Panc1 (cell line): Measurements from ENCODE around the gene IL1RAPL1. TPM values are rescaled to one million over a fixed set of nuclear protein-coding genes. Genes with fewer than 3 reads are reported as not detected.

Experiments used
- ATAC-seq: fragments of 200-7000 bp; cut with Tn5 transposase; 2 replicates; pipeline ENCODE4 v1.9.1; 2020; ENCODE audit warnings: mild to moderate bottlenecking, moderate library complexity
- BruUV-seq: library from RNA; stranded (reverse); fragments of 400-500 nt; replicated peaks from 2 replicates; lab custom pipeline; 2021; lab: Mats Ljungman, UMichigan
- CTCF ChIA-PET: fragments of 300-600 bp; sonication (Branson Sonifier 250); formaldehyde crosslinking; loops from one replicate; lab custom pipeline; 2022; ENCODE audit warnings: antibody characterized with exemption; lab: Charles Lee
- POLR2A ChIA-PET: fragments of 300-600 bp; sonication (Branson Sonifier 250); formaldehyde crosslinking; loops from one replicate; lab custom pipeline; 2022; ENCODE audit warnings: antibody characterized with exemption; lab: Charles Lee
- DNase-seq: peaks from one replicate; pipeline ENCODE4 v3.0.0-alpha.2; 2010; ENCODE audit warnings: low read depth, low spot score
- H3K27ac ChIP-seq: 2 replicates; pipeline ENCODE4 v1.5.1; 2011; ENCODE audit warnings: mild to moderate bottlenecking, low read length, inconsistent platforms
- H3K27me3 ChIP-seq: fragments of 200-500 bp; sonication (Bioruptor generic); 2 replicates; pipeline ENCODE4 v1.6.0; 2014; ENCODE audit warnings: low read length, inconsistent platforms; ENCODE audit not compliant: control insufficient read depth, insufficient read depth
- H3K36me3 ChIP-seq: fragments of 200-500 bp; sonication (Bioruptor generic); 2 replicates; pipeline ENCODE4 v1.5.1; 2014; ENCODE audit warnings: inconsistent platforms, mild to moderate bottlenecking, low read length, moderate library complexity; ENCODE audit not compliant: control insufficient read depth, insufficient read depth
- H3K4me1 ChIP-seq: 2 replicates; pipeline ENCODE4 v1.5.1; 2011; ENCODE audit warnings: inconsistent platforms, mild to moderate bottlenecking, low read length, moderate library complexity; ENCODE audit not compliant: control insufficient read depth, insufficient read depth
- H3K4me3 ChIP-seq, 2 experiments: 2 replicates each; pipeline ENCODE4 v1.5.1; 2011 to 2012; ENCODE audit warnings: low read depth in 2 of 2, low read length in 2 of 2, mild to moderate bottlenecking in 2 of 2, inconsistent platforms in 1 of 2, moderate library complexity in 1 of 2
- H3K9me3 ChIP-seq: fragments of 200-500 bp; sonication (Bioruptor generic); 2 replicates; pipeline ENCODE4 v1.5.1; 2014; ENCODE audit warnings: low read depth, mild to moderate bottlenecking, inconsistent platforms, low read length, moderate library complexity; ENCODE audit not compliant: control insufficient read depth, insufficient read depth
- POLR2AphosphoS5 ChIP-seq: IDR thresholded peaks from 2 replicates; pipeline ENCODE4 v1.6.1; 2012; ENCODE audit warnings: mild to moderate bottlenecking, low read depth, low read length, moderate library complexity
- SIN3A ChIP-seq: IDR thresholded peaks from 2 replicates; pipeline ENCODE4 v1.6.1; 2012; ENCODE audit warnings: low read depth, mild to moderate bottlenecking, low read length, moderate library complexity, borderline replicate concordance; ENCODE audit not compliant: insufficient read depth
- TCF7L2 ChIP-seq: IDR thresholded peaks from 2 replicates; pipeline ENCODE4 v1.6.1; 2011; ENCODE audit warnings: mild to moderate bottlenecking, low read depth, low read length, inconsistent platforms
- in situ Hi-C: cut with HindIII; loops from 2 replicates; pipeline ENCODE4 v1.10.0; 2016; ENCODE audit warnings: low sequenced_read_pairs, low pct_unique_long_range_greater_than_20kb
- intact Hi-C: fragments of 100-400 bp; cut with micrococcal nuclease; formaldehyde crosslinking; loops from one replicate; pipeline ENCODE4 v1.10.0; 2022; ENCODE audit not compliant: unreplicated experiment
- total RNA-seq: library from RNA; stranded (reverse); gene quantifications from one replicate; pipeline ENCODE4 v1.2.1, GENCODE V29; 2021; ENCODE audit not compliant: unreplicated experiment
- TF ChIP-seq, protein P1 (sequence below): fragments of 450-650 bp; IDR thresholded peaks from 2 replicates; pipeline ENCODE4 v1.5.1; 2017; ENCODE audit warnings: mild to moderate bottlenecking
- TF ChIP-seq, protein P2 (sequence below), 2 experiments: IDR thresholded peaks; 2 replicates each; pipeline ENCODE4 v1.6.1; 2011 to 2012; ENCODE audit warnings: low read depth in 2 of 2, control low read depth in 1 of 2, low read length in 1 of 2, mild to moderate bottlenecking in 1 of 2, moderate library complexity in 1 of 2; ENCODE audit not compliant: insufficient read depth in 1 of 2

IL1RAPL1 gene
- total RNA-seq, 1 experiment from 2014 or later, result 0.59 TPM

DNA sequence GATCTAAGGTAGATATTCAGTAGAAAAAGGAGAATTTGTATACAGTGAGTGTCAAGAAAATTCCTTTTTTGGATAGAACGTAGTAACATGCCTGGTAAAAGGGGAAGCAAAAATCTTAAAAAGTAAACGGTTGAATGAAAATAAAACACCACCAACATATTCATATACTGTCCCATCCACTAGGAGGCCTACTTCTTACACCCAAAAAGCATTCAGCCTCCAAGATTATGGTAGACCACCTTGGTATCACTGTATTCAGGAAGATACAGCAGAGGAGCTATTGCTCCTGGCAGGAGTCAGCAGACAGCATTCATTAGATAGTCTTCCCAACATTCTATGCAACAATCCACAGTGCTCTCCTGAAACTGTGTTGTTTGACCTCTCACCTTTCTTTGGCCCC lies 1353.5 kb downstream of the IL1RAPL1 start:
- in situ Hi-C loops (no loop called here), intact Hi-C loops (no loop called here)
- H3K4me3 ChIP-seq, result no peak overlapping the region
- ATAC-seq (no peak), DNase-seq (no peak)
- H3K36me3 ChIP-seq, result no peaks in the 10 kb centered on the region
- no peak overlapping the region for H3K27ac ChIP-seq
- H3K9me3 ChIP-seq, result no peaks in the 10 kb centered on the region
- BruUV-seq, result no TSS peak
- H3K4me1 ChIP-seq, result no peaks in the 10 kb centered on the region
- no peaks in the 10 kb centered on the region for H3K27me3 ChIP-seq
- ChIA-PET CTCF (no interaction called here), POLR2A (no interaction called here)
- TF ChIP-seq, protein P1, sequence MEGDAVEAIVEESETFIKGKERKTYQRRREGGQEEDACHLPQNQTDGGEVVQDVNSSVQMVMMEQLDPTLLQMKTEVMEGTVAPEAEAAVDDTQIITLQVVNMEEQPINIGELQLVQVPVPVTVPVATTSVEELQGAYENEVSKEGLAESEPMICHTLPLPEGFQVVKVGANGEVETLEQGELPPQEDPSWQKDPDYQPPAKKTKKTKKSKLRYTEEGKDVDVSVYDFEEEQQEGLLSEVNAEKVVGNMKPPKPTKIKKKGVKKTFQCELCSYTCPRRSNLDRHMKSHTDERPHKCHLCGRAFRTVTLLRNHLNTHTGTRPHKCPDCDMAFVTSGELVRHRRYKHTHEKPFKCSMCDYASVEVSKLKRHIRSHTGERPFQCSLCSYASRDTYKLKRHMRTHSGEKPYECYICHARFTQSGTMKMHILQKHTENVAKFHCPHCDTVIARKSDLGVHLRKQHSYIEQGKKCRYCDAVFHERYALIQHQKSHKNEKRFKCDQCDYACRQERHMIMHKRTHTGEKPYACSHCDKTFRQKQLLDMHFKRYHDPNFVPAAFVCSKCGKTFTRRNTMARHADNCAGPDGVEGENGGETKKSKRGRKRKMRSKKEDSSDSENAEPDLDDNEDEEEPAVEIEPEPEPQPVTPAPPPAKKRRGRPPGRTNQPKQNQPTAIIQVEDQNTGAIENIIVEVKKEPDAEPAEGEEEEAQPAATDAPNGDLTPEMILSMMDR, result no peak
- TF ChIP-seq SIN3A, result no peak
- no peak for TF ChIP-seq TCF7L2
- TF ChIP-seq, protein P2, sequence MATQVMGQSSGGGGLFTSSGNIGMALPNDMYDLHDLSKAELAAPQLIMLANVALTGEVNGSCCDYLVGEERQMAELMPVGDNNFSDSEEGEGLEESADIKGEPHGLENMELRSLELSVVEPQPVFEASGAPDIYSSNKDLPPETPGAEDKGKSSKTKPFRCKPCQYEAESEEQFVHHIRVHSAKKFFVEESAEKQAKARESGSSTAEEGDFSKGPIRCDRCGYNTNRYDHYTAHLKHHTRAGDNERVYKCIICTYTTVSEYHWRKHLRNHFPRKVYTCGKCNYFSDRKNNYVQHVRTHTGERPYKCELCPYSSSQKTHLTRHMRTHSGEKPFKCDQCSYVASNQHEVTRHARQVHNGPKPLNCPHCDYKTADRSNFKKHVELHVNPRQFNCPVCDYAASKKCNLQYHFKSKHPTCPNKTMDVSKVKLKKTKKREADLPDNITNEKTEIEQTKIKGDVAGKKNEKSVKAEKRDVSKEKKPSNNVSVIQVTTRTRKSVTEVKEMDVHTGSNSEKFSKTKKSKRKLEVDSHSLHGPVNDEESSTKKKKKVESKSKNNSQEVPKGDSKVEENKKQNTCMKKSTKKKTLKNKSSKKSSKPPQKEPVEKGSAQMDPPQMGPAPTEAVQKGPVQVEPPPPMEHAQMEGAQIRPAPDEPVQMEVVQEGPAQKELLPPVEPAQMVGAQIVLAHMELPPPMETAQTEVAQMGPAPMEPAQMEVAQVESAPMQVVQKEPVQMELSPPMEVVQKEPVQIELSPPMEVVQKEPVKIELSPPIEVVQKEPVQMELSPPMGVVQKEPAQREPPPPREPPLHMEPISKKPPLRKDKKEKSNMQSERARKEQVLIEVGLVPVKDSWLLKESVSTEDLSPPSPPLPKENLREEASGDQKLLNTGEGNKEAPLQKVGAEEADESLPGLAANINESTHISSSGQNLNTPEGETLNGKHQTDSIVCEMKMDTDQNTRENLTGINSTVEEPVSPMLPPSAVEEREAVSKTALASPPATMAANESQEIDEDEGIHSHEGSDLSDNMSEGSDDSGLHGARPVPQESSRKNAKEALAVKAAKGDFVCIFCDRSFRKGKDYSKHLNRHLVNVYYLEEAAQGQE (IDR thresholded peaks at IDR 0.05; ENCODE audit: insufficient read depth in 1 of 2, low read depth in 2 of 2, low read length in 1 of 2), result no peak
- TF ChIP-seq POLR2AphosphoS5, result no peak

DNA sequence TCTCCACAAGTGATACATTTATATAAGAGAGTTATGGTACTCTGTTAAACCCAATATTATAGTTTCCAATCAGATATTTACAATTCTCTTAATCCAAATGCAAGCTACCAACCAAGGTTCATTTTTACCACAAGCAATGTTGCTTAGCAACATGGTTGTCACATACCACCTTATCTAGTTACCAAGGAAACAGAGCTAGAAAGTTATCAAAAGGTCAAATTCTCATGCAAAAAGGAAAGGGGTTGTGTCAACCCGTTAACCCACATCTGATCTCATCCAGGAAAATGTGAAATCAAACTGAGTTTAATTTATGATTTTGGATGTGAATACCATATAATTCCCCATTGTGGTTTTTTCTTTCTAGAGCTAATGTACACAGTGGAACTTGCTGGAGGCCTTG lies 1354.0 kb downstream of the IL1RAPL1 start:
- POLR2A ChIA-PET, result no interaction called here
- Histone ChIP-seq H3K4me3 (no peak overlapping the region), H3K4me1 (no peaks in the 10 kb centered on the region), H3K27ac (no peak overlapping the region), H3K9me3 (no peaks in the 10 kb centered on the region), H3K27me3 (no peaks in the 10 kb centered on the region), H3K36me3 (no peaks in the 10 kb centered on the region)
- intact Hi-C loops (no loop called here), in situ Hi-C loops (no loop called here)
- no TSS peak for BruUV-seq
- ATAC-seq, result no peak
- TF ChIP-seq POLR2AphosphoS5 (no peak), TCF7L2 (no peak), SIN3A (no peak)
- TF ChIP-seq, protein P2 (IDR thresholded peaks at IDR 0.05; ENCODE audit: insufficient read depth in 1 of 2, low read depth in 2 of 2, low read length in 1 of 2), result no peak
- TF ChIP-seq, protein P1, result no peak
- no peak for DNase-seq
- CTCF ChIA-PET, result no interaction called here
